ENCODE results near the gene DMD.

Gene DMD

GRCh38 chrX:31252133-31252532 lies 1959.2 kb downstream of the DMD start:
- no peak for DNase-seq

DNA sequence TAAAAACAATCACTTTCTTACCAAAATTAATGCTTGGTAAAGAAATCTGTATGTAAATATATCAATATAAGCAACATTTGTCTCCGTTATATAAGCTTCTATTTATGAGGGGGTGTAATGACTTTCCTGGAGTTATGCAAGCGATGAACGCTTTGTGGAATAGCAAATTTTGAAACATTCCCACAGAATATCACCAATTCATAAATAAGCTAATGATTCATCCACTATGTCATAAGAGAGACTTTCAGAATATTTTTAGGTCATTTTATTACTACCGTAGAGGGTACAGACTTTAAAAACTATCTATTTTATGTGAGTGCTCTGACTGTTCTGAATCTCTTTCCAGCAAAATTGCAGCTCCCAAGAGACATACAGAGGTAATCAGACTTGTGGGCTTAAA lies 1960.0 kb downstream of the DMD start:
- DNase-seq, result peak; percentile 48

DNA sequence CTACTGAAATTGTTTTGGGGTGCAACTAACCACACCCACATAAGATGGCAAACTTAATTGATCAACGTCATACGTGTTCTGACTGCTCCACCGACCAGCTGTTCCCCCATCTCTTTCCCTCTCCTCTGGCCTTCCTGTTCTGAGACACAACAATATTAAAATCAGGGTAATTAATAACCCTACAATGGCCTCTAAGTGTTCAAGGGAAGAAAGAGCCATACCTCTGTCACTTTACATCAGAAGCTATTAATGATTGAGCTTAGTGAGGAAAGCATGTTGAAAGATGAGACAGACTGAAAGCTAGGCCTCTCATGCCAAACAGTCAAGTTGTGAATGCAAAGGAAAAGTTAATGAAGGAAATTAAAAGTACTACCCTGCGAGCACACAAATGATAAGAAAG lies 1965.6 kb downstream of the DMD start:
- DNase-seq, result no peak

- no peak for DNase-seq
Observed at GRCh38 chrX:31243804-31244203, 1967.5 kb downstream of the DMD start.

DNA sequence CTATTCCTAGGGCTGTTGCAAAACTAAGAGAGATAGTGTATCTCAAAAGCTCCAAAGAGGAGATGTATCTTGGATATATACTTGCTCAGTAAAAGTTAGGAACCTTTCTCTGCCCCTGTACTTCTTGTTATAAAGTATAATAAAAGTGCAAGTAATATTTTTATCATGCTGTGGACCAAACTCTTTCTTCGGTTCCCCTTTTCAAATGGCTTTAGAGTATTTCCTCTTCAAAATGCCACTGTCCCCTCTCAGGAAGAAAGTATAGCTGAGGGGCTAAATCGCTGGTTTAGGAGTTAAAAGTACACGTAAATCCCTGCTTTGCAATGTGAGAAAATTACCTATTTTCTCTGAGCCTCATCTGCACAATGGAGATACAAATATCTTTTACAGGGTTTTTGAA lies 1970.4 kb downstream of the DMD start:
- no peak for DNase-seq

DNA sequence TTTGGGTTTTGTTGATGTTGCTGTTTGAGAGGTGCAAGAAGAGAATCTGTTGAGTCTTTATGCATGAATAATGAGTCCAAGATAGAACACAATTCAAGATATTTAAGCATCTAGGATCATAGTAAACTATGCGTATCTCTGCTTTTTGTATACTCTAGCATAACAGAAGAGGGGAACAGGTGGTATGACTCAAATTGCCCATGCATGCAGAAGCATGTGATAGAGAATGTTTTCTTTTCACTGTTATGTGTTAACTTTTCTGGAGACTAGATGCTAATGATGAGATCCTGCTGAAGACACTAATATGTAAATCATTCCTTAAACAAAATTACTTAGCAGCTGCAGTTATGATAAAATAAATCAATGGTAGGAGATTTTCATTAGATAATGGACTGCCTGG lies 1974.2 kb downstream of the DMD start:
- DNase-seq, result no peak

- no peak for DNase-seq
Observed at GRCh38 chrX:31236231-31236630, 1975.1 kb downstream of the DMD start.

DNA sequence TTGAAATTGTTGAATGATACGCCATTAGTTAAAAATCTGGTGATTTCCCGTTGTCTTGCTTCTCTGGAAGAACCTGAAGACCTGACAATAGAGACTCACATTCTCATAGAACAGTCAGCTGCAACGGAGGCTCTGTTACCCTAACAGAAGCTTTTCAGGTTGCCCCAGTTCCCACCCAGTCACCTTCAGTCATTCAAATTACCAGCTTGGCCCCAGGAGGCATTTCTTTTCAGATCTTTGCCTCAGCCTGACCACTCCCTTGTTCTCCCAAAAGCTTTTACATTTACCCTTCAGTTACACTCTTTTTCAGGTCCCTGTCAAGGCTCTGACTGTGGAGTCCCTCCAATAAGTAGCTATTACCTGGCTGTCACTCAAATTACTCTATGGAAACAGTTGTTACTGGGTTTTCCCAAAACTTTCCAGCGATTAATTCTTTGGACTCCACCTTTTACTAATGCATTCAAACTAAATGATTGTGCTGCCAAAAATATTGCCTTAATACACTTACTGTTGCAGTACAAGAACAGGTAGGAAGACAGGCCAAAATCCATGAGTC lies 1977.3 kb downstream of the DMD start:
- DNase-seq, result no peak

DNA sequence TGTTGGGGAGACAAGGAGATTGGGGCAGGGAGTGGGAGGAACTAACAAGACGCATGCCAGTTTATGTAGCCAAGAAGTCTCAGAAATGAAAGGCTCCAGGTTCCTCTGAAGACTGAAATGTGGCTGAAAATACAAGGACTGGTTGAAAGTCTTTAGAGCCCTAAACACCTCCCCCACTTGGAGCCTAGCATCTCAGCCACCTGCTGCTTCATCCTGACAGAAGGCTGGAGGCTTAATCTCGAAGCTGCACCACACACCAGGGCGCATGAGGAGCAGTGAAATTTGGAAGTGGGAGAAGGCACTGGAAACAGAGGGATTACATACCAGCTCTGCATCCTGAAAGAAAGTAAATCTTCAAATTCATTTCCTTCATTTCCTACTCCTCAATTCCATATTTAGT lies 1978.8 kb downstream of the DMD start:
- no peak for DNase-seq

DNA sequence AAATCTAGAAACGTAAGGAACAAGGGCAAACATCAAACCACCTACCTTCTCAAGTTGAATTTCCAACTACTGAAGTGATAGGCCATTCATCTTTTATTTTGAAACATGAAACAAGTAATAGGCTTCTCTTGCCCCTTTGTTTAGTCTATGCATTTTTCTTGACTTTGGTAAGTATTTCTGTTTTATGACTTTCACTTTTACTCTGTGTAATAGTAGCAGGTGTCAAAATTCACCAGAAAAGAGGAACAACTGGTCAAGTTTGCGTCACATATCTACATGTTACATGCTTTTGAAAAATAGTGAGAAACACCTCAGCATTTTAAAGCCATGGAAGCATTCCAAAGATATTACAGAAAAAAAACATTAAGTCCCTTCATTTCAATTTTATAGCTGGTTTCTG lies 1982.4 kb downstream of the DMD start:
- DNase-seq, result peak; percentile 2

DNA sequence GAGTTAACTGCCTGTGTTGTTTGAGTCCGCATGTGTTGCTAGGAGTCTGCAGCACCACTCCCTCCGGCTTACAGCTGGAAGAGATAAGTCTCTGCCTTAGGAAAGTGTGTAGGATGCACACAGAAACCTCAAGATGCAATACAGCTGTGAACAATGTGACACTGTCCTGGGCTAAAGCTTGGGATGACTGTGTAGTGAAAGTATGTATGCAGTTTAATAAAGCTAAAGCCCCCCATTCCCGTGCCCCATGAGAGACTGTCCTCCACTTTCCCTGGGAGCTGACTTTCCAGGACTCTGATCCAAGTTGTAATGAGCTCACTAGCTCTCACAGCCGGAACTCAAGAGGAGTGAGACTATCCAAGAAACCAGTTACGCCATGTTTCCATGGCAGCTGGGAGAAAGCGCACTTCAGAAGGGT lies 1982.9 kb downstream of the DMD start:
- peak; percentile 47 for DNase-seq

DNA sequence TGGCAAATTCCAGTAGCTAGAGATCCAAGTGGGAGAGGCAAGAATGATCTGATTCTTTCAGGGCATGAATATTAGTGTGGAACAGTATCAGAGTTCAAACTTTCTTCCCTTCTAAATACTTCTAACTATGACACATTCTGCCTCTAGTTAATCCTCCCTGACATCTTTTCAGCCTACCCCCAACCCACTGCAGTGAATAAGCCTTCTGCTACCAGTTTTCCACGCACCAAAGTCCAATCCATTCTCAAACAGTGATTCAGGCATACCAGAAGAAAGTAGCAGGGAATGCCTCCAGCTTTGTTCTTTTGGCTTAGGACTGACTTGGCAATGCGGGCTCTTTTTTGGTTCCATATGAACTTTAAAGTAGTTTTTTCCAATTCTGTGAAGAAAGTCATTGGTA lies 1984.1 kb downstream of the DMD start:
- DNase-seq, result peak; percentile 54

- no peak for DNase-seq
Observed at GRCh38 chrX:31225819-31226218, 1985.5 kb downstream of the DMD start.

DNA sequence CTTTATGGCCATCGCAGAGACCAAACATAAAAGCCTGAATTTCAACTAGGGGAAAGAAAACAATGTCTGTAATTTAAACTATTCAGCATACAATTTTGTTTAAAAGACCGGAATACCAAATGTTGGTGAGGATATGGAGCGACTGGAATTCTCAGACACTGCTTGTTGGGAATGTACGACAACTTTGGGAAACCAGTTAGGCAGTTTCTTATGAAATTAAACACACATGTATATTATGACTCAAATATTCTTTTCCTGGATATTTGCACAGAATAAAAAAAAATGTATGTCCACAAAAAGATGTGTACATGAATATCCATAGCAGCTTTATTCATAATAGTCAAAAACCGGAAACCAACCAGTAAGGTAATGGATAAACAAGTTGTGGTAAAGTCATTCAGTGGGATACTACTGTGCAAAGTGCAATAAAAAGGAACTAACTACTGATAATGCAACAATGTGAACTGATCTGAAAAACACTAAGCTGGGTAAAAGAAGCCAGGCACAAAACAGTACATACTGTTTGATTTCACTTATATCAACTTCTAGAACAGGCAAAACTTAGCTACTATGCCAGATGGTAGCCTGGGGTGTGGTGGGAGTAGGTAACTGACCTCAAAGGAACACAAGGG lies 1986.9 kb downstream of the DMD start:
- no peak for DNase-seq

DNA sequence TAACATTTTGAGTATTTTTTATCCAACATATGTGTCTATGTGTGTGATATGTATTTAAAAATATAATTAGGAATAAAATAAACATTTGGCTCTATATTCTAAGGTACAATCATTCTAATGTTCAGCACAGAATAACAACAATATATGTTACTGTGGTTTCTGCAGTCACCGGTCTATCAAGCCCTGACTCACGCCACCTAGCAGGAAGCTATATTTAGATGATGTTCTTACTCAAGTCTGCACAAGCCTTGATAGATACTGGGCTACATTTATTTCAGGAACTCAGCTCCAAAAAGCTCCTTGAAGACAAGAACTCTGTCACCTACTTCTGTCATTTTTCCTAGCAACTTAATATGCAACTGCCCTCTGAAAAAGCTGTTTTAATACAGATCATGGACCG lies 1987.5 kb downstream of the DMD start:
- DNase-seq, result peak; percentile 66

- no peak for DNase-seq
Observed at GRCh38 chrX:31222946-31223345, 1988.4 kb downstream of the DMD start.

DNA sequence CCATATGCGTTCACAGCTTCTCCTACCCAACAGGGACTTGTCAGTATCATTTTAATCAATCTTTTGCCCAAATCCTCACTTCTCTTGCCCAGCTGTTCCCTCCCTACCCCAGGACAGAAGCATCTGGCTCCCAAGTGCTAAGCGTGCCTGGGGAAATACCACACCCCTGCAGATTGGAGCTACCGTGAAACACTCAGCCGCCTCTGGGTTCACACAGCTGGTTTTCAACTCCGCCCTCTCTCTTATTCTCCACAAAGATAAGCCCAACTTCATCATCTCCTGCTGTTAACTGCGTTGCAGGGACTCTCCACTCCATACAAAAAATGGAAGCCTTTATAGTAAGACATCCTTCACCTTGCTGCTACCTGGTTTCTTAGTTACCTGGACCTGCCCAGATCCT lies 1992.2 kb downstream of the DMD start:
- no peak for DNase-seq

DNA sequence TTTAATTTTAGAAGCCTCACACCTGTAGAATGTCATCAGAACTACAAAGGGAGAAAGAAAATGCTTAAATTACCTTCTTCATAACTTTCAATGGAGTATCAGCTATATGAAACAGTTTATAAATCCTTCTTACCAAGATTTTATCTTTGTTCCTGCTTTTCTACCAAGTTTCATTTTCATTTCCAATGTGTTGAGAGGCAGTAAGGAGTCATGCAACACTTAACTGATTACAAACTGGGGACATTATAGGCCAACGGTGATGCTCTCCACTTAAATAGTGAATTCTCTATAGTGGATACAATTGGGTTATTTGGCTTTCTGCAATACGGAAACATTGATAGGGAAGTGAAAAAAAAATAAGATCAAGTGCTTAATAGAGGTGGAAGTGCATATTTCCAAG lies 1994.3 kb downstream of the DMD start:
- DNase-seq, result no peak

DNA sequence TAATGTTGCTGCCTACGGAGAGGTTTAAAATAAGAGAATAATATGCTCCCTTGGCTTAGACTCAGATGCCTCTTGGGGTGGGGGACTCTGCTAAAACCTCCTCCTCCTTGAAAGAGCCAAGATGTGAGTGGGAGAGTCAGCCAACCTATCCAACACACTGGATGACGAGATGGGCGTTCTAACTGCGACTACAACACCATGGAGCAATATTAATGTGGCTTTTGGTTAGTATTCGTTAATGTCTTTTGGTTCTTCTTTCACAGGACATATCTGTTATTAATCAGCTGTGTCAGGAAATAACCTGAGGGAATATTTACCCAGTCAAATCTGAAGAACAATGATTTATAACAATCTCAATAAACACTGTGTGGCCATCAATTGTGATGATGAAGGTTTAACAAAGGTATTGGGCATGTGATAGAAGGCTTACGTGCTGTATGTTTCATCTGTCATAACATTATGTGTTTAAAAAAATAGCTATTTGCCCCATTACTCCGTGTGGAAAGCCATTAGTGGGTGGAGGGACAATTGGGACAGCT lies 1996.0 kb downstream of the DMD start:
- no peak for DNase-seq

- DNase-seq, result no peak
Observed at GRCh38 chrX:31213941-31214340, 1997.4 kb downstream of the DMD start.

GRCh38 chrX:31212856-31213748 lies 1998.2 kb downstream of the DMD start:
- no peak for DNase-seq

GRCh38 chrX:31209005-31209628 lies 2002.2 kb downstream of the DMD start:
- peak; percentile 36 for DNase-seq

DNA sequence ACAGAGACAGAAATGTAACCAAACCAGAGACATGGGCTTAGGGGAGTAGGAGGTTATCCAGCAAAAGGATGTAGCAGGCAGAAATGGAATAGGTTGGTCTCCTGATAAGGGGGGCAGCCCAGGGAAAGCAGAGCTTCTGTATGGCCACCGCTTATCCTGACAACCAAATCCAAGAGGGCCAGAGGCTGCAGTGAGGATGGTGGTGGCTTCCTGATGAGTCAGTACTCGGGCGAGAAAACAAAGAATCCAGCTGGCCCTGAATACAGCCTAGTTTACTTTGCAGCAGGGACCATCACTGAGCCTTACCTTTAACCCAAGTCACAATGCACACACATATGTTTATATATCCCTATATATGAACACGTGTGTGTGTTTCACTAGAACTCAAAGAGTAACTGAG lies 2009.8 kb downstream of the DMD start:
- no peak for DNase-seq

DNA sequence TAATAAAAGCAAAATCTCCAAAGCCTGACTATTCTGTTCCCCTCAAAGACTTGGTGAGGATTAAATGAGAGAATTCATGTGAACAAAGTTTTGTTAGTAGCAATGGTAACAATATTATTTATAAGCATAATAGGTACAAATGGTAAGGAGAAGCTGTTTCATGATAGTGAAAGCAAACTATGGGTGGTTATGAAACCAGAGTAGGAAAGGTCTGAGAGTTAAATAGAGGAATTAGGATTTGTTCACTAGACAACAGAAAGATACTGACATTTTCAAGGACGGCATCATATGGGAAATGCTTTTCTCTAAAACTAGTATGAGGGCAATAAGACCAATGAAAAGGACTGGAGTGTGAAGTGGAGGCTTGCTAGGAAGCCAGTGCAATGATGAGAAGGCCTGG lies 2010.9 kb downstream of the DMD start:
- DNase-seq, result no peak
